Smooth muscle cell (in vitro differentiated cells): ENCODE results near the gene MANSC1. TPM values are rescaled to one million over a fixed set of nuclear protein-coding genes. Genes with fewer than 3 reads are reported as not detected.

Experiments
- DNase-seq: peaks from one replicate; lab custom pipeline; 2025; ENCODE audit not compliant: unreplicated experiment; lab: John Stamatoyannopoulos, UW
- H2AFZ ChIP-seq: fragments of 200-600 bp; sonication (generic); 2 replicates; pipeline ENCODE4 v1.6.0; 2016; ENCODE audit warnings: antibody characterized with exemption, low read depth, mild to moderate bottlenecking
- H3F3A ChIP-seq: fragments of 200-600 bp; sonication (generic); 2 replicates; pipeline ENCODE4 v1.6.0; 2017; ENCODE audit warnings: antibody characterized with exemption, low read depth
- H3K27ac ChIP-seq: fragments of 200-600 bp; sonication (generic); 2 replicates; pipeline ENCODE4 v1.5.1; 2016; ENCODE audit warnings: low read depth, mild to moderate bottlenecking
- H3K27me3 ChIP-seq: fragments of 200-600 bp; sonication (generic); 2 replicates; pipeline ENCODE4 v1.6.1; 2016; ENCODE audit warnings: low read depth, mild to moderate bottlenecking
- H3K36me3 ChIP-seq: fragments of 200-600 bp; sonication (generic); 2 replicates; pipeline ENCODE4 v1.5.1; 2016; ENCODE audit warnings: low read depth
- H3K4me1 ChIP-seq: fragments of 200-600 bp; sonication (generic); 2 replicates; pipeline ENCODE4 v1.5.1; 2016; ENCODE audit warnings: low read depth
- H3K4me2 ChIP-seq: fragments of 200-600 bp; sonication (generic); 2 replicates; pipeline ENCODE4 v1.6.0; 2016; ENCODE audit warnings: mild to moderate bottlenecking
- H3K4me3 ChIP-seq: fragments of 200-600 bp; sonication (generic); 2 replicates; pipeline ENCODE4 v1.5.1; 2016; ENCODE audit warnings: mild to moderate bottlenecking
- H3K79me2 ChIP-seq: fragments of 200-600 bp; sonication (generic); 2 replicates; pipeline ENCODE4 v1.6.0; 2016; ENCODE audit warnings: low read depth, mild to moderate bottlenecking
- H3K9ac ChIP-seq: fragments of 200-600 bp; sonication (generic); 2 replicates; pipeline ENCODE4 v1.6.0; 2016; ENCODE audit warnings: low read depth
- H3K9me3 ChIP-seq: fragments of 200-600 bp; sonication (generic); replicated peaks from 2 replicates; pipeline ENCODE4 v1.5.1; 2016; ENCODE audit warnings: low read depth
- H4K20me1 ChIP-seq: fragments of 200-600 bp; sonication (generic); 2 replicates; pipeline ENCODE4 v1.6.0; 2016; ENCODE audit warnings: low read depth
- WGBS: methylation state at CpG from one replicate; pipeline ENCODE4 v1.1.7; 2016; ENCODE audit warnings: low lambda C conversion rate; 5-methylcytosine and 5-hydroxymethylcytosine counted together
- polyA plus RNA-seq: library from polyadenylated mRNA; unstranded; fragments of >200 nt; fragmentation: Nextera tagmentation; extraction: Ambion mirVana; gene quantifications from 2 replicates; pipeline ENCODE4 v1.2.1, GENCODE V29; 2016
- total RNA-seq: library from RNA; depleted of rRNA; stranded (reverse); fragments of >200 nt; gene quantifications from 2 replicates; pipeline ENCODE4 v1.2.3, GENCODE V29; 2014
- TF ChIP-seq, protein P1 (sequence below): fragments of 200-600 bp; sonication (generic); IDR thresholded peaks from 2 replicates; pipeline ENCODE4 v1.5.1; 2017; ENCODE audit warnings: borderline replicate concordance, mild to moderate bottlenecking, antibody characterized with exemption; ENCODE audit not compliant: insufficient read depth, poor library complexity, severe bottlenecking

MANSC1 gene
- total and polyA plus RNA-seq, 2 experiments from 2014 or later, result 0.09 to 5.1 TPM

GRCh38 chr12:12376646-12377448 lies 26.8 kb upstream of the MANSC1 start:
- Histone ChIP-seq H3K9ac (no peak overlapping the region), H3K4me3 (no peak overlapping the region), H3K4me2 (no peak overlapping the region), H3K79me2 (no peaks in the 10 kb centered on the region), H3K36me3 (no peaks in the 10 kb centered on the region), H3K9me3 (no peaks in the 10 kb centered on the region), H3F3A (no peaks in the 10 kb centered on the region), H2AFZ (no peak overlapping the region), H3K27me3 (no peaks in the 10 kb centered on the region), H3K27ac (no peak overlapping the region), H3K4me1 (no peaks in the 10 kb centered on the region), H4K20me1 (no peaks in the 10 kb centered on the region)
- TF ChIP-seq, protein P1, sequence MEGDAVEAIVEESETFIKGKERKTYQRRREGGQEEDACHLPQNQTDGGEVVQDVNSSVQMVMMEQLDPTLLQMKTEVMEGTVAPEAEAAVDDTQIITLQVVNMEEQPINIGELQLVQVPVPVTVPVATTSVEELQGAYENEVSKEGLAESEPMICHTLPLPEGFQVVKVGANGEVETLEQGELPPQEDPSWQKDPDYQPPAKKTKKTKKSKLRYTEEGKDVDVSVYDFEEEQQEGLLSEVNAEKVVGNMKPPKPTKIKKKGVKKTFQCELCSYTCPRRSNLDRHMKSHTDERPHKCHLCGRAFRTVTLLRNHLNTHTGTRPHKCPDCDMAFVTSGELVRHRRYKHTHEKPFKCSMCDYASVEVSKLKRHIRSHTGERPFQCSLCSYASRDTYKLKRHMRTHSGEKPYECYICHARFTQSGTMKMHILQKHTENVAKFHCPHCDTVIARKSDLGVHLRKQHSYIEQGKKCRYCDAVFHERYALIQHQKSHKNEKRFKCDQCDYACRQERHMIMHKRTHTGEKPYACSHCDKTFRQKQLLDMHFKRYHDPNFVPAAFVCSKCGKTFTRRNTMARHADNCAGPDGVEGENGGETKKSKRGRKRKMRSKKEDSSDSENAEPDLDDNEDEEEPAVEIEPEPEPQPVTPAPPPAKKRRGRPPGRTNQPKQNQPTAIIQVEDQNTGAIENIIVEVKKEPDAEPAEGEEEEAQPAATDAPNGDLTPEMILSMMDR, result peak; percentile 79
- WGBS, result 84% methylated on average over 12 of the region's 12 CpGs
- no peak for DNase-seq

DNA sequence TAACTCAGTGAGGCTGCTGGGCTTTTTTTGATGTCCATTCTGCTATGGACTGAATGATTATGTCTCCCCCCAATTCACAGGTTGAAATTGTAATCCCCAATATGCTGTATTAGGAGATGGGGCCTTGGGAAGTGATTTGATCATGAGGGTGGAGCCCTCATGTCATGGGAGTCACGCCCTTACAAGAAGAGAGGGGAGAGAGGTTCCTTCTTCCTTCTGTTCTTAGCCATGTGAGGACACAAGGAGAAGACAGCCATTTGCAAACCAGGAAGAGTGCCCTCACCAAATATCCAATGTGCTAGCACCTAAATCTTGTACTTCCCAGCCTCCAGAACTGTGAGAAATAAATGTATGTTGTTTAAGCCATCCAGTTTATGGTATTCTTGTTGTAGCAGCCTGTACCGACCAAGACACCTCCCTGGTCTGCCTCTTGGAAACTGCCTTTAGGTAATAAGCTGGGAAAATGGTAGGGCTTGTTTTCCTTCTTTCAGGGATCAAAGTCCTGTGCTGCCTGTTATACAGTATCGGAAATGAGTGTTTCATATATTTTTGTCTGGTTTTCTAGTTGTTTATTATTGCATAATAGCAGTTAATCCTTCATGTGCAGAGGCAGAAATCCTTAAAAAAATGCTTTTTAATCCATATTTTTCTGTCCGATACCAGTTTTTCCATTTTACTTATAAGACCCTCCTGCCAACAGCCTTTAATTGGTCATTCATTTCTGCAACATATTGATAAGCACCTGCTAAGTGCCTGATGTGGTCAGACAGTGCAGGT lies 23.1 kb upstream of the MANSC1 start:
- H3K27me3 ChIP-seq, result no peaks in the 10 kb centered on the region
- H3K9ac ChIP-seq, result no peak overlapping the region
- TF ChIP-seq, protein P1, result no peak
- no peaks in the 10 kb centered on the region for H3K79me2 ChIP-seq
- H3K4me3 ChIP-seq, result no peak overlapping the region
- WGBS, result 88% methylated on average over 4 of the region's 4 CpGs
- no peaks in the 10 kb centered on the region for H3K9me3 ChIP-seq
- no peak overlapping the region for H3K4me2 ChIP-seq
- peaks cover 3% of the 10 kb centered on the region for H4K20me1 ChIP-seq
- DNase-seq, result no peak
- no peaks in the 10 kb centered on the region for H3K4me1 ChIP-seq
- H3K36me3 ChIP-seq, result no peaks in the 10 kb centered on the region
- no peak overlapping the region for H2AFZ ChIP-seq
- H3F3A ChIP-seq, result no peaks in the 10 kb centered on the region
- H3K27ac ChIP-seq, result no peak overlapping the region

DNA sequence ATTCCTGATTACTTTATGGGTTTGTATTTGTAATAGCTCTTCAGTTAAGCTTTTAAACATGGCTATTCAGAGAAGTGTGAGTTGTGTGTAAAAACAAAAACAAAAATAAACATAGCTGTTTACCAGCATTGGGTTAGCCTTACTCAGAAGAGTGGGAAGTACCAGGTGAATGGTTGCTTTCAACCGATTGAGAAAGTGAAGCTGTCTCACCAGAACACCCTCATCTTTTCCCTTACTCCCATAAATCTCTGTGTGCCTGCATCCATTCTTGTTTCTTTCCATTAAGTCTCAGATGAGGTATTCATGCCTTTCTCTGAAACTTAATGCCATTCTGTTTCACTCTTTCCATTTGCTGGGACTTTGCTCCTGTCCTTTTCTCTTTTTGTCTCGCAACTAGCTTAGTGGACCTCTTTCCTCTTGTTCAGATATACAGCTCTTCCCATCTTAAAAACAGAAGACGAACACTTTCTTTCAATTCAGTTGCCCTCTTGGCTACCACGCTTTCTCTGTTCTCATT lies 17.5 kb upstream of the MANSC1 start:
- Histone ChIP-seq H3K9ac (no peak overlapping the region), H3K27me3 (no peaks in the 10 kb centered on the region), H3K4me3 (no peak overlapping the region), H3K4me2 (no peak overlapping the region), H3K4me1 (no peaks in the 10 kb centered on the region), H3K36me3 (no peaks in the 10 kb centered on the region), H3F3A (no peaks in the 10 kb centered on the region), H3K9me3 (no peaks in the 10 kb centered on the region), H3K79me2 (no peaks in the 10 kb centered on the region), H3K27ac (no peak overlapping the region), H2AFZ (no peak overlapping the region), H4K20me1 (peaks cover 3% of the 10 kb centered on the region)
- TF ChIP-seq, protein P1, result no peak
- no peak for DNase-seq
- WGBS, result 91% methylated on average over 4 of the region's 4 CpGs
